HG03095 (cell line): Measurements from ENCODE around the gene FYN.
"Not testable (repeated sequence)": the region's sequence is repeated elsewhere in the genome, so short reads cannot be mapped to it uniquely, and the experiment has no call there.

Source experiments
- ATAC-seq: cut with Tn5 transposase; IDR thresholded peaks from one replicate; pipeline ENCODE4 v1.9.1; 2021; ENCODE audit warnings: moderate library complexity; ENCODE audit not compliant: unreplicated experiment

Gene FYN

DNA sequence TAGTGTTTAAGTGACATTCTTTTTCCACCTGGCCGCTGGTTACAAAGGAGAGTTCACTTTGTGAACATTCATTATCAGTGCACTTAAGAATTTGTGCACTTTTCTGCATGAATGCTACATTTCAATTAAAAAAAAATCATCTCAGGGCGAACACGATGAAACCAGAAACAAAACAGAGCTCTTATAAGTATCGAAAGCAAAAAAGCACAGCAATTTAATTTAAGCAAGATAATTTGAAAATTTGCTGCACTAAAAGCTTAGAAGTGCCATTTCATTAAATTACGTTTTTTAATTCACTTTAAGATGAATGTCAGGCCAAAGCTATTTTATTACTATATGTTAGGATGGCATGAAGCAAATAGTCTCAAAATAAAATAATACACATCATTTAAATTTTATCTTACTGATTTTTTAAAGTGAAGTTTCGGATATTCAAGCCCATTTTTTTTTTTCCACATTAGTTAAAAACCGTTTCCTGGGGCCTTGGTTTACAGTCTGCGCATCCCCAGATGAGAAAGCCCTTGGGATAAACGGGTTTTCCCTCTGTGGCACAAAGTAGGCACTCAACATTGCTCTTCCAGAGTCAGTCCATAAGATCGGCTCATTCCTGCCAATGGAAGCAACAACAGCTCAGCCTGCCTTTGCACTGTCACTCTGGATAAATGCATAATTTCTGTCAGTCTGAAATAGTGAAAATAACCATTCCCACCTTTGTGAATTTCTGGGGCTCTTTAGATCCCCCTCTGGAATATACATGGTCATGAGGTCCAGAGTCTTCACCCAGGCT is 80.1 kb downstream of the FYN start:
- ATAC-seq: no peak

GRCh38 chr6:111792241-111792640 is 81.0 kb downstream of the FYN start:
- ATAC-seq: no peak

DNA sequence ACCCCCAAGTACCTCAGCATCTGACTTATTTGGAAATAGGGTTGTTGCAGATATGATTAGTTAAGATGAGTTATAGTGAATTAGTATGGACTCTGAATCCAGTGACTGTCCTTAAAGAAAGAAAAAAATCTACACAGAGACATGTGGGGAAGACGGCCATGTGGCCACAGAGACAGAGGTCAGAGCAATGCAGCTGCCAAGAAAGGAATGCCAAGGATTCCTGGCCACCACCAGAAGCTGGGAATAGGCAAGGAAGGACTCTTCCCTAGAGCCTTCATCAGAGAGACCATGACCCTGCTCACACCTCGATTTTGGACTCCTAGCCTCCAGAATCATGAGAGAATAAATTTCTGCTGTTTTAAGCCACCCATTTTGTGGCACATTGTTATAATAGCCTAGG is 81.8 kb downstream of the FYN start:
- ATAC-seq: no peak

DNA sequence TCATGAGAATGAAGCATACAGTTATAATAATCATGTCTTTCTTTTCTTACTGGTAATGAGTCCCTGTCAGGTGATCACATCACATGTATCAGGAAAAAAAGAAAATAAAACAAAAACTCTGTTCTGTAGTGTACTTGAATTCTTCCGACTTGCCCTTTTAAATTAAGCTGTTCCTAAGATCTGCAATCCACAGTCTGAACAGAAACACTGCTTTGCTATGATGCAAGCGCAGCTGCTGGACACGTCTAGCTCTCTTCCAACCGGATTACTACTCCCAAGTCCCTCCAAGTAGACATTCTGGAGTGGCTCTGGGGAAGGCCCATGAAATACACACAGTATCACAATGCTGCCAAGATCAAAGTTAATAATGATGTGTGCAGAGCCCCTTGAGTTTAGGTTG is 83.7 kb downstream of the FYN start:
- no peak for ATAC-seq

GRCh38 chr6:111788379-111789276 is 84.6 kb downstream of the FYN start:
- no peak for ATAC-seq

- ATAC-seq: not testable (repeated sequence)
These were observed 87.1 kb downstream of the FYN start for GRCh38 chr6:111786151-111786550.

DNA sequence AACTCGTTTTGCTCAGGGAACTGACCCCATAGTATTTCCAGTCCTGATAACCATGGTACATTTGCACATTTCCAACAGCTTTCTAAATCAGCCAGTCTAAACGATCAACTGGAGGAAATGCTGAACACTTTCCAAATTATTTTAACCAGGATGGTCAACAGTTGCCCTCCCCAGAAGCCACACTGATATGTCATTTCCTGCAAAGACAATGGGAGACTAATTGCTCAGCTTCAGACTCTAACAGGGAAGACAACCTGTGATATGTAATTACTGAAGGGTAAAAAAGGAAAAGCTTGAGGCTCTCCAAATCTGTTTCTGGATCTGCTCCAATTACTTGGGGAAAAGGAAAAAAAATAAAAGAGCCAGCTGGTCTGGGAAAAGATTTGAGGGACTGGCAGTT is 88.8 kb downstream of the FYN start:
- no peak for ATAC-seq

GRCh38 chr6:111782887-111783466 is 90.3 kb downstream of the FYN start:
- ATAC-seq: no peak

DNA sequence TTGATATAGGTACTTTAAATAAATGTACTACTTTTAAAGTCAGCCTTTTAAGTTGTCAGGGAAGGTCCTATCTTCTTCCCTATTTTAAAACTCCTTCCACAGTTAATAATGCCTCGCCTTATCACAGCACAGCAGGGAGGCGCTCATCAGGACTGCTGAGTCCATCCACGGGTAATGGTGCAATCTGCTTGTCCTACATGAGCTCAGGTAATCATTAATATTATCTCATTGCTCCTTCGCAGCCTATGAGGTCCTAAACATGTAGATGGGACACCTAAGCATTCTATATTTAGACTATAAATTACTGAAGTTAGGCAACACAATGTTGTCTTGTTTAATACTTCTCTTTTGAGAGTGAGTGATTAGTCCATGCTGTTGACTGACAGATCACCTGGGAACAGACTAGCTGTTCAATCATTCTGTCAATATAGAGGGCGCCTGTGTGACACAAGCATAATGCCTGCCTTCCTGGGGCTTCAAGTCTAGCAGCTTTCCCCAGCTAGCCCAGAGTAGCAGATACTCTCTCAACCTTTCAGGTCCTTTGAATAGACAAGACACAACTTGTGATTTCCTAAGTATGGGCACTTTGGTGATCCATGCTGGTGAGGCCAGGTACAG is 91.0 kb downstream of the FYN start:
- no peak for ATAC-seq

- ATAC-seq: no peak
These were observed 92.1 kb downstream of the FYN start for GRCh38 chr6:111781041-111781708.

GRCh38 chr6:111780393-111780792 is 92.9 kb downstream of the FYN start:
- ATAC-seq: no peak

DNA sequence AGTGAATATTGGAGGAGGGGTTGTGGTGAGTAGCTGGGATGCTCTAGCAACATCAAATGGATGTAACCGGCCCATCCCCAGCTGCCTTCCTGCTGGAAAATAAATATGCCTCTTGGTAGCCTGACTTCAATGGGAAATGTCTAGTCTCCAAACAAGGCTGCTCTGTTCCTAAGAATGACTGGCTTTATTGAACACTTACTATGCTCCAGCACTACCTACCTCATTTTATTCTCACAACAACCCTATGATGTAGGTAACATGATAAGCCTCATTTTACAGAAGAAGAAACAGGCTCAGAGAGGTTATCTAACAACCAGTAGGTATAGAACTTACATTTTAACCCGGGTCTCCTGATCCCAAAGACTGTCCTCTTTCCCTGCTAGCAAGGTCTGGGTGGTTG is 93.6 kb downstream of the FYN start:
- no peak for ATAC-seq

DNA sequence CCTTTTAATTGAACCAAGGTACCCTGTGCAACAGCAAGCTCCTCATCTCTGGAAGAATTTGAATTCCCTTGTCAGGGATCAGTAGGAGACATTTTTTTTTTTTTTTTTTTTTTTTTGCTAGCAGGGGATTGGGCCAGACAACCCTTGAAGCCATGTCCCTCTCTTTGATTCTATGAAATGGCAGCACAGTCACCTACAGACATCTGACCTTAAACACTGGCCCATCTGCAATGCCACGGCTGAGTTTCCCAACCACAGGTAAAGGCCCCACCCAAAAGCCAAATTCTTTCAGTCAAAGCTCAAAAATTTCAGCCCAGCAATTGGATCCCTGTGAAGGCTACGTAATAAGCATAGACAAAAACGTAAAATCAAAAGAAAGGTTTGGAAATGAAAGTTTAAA is 94.2 kb downstream of the FYN start:
- no peak for ATAC-seq

DNA sequence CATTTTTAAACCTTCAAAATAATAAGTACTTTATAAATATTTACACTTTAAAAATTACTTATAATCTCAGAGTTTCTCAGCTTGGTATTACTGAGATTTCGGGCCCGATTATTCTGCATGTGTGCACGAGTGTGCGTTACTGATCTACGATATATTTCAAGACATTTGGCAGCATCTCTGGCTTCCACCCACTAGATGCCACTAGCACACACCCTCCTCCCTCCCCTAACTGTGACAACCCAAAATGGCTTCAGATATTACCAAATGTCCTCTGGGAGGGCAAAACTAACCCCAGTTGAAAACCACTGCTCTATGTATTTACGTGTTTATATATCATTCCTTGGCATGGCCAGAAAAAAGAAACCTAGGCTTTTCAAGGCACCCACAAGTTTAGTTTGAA is 95.9 kb downstream of the FYN start:
- ATAC-seq: no peak

- ATAC-seq: no peak
These were observed 96.7 kb downstream of the FYN start for GRCh38 chr6:111776236-111777221.

GRCh38 chr6:111775145-111775922 is 97.9 kb downstream of the FYN start:
- ATAC-seq: no peak

DNA sequence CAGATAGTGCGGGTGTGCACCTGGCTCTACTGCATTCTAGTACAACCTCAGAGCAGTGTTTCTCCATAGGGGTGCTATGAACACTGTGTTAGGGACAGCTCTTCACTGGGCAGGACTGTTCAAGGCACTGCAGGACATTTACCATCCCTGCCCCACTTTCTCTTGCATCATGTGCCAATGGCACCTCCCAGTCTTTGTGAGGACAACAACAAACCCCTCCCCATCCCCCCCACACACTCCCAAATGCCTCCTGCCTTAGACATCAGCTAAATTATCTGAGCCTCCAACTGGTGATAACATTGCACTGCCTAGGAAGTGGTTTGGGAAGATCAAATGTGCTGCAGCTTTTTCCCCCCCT is 98.9 kb downstream of the FYN start:
- ATAC-seq: no peak

GRCh38 chr6:111773501-111774345 is 99.5 kb downstream of the FYN start:
- no peak for ATAC-seq
